ENCODE measurements around the gene ESR1.

ESR1 gene

GRCh38 chr6:152107973-152108372 lies 300.5 kb downstream of the ESR1 start:
- H3K4me1 ChIP-seq, result no peaks in the 10 kb centered on the region
- no peaks in the 10 kb centered on the region for H3K27me3 ChIP-seq
- no peak overlapping the region for H3K4me3 ChIP-seq (ENCODE audit: low read depth, low read length)
- no peak for DNase-seq
- H3K9me3 ChIP-seq, result no peaks in the 10 kb centered on the region
- no peaks in the 10 kb centered on the region for H3K36me3 ChIP-seq
- TF ChIP-seq, protein P1, sequence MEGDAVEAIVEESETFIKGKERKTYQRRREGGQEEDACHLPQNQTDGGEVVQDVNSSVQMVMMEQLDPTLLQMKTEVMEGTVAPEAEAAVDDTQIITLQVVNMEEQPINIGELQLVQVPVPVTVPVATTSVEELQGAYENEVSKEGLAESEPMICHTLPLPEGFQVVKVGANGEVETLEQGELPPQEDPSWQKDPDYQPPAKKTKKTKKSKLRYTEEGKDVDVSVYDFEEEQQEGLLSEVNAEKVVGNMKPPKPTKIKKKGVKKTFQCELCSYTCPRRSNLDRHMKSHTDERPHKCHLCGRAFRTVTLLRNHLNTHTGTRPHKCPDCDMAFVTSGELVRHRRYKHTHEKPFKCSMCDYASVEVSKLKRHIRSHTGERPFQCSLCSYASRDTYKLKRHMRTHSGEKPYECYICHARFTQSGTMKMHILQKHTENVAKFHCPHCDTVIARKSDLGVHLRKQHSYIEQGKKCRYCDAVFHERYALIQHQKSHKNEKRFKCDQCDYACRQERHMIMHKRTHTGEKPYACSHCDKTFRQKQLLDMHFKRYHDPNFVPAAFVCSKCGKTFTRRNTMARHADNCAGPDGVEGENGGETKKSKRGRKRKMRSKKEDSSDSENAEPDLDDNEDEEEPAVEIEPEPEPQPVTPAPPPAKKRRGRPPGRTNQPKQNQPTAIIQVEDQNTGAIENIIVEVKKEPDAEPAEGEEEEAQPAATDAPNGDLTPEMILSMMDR (IDR thresholded peaks at IDR 0.05; ENCODE audit: low read depth, low read length), result no peak

DNA sequence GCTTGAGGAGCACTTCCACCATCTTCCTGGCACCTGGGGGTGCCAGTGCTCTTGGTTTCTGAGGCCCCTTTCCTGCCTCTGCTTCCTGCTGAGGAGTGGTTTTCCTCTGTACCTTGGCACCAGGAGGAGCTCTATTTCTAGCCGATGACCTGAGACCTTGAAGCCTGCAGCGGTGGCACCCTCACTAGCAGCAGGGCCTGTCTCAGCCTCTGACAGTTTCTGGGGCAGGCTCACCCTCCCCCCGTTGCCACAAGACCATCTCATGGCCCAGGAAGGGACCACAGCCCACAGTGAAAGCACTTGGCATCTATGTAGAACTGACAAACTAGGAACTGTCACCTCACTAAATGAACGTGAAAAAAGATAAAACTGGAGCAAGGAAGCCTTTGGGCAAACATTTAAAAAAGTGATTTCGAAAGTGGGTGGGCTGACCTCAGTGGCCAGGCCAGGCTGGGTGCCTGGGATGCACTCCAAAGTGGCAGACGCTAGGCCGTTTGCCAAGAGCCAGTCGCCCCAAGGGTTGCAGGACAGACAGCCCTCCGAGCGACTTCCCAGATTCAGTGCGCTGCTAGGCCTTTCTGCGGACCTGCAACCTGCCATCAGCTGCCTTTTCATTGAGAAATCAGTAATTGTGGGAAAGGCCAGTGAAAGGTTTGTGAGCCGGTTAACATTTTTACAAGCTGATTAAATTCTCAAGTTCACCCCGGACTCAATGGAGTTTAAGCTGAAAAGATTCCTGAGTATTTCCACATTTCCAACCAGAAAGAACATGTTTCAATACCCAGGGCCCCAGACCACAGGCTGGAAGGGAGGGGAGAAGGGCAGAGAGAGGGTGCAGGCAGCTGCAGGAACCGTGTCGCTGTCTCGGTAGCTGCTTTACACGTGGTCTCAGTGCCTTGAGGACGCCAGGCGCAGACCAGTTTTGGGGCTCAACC lies 303.7 kb downstream of the ESR1 start:
- Histone ChIP-seq H3K4me3 (ENCODE audit: low read depth, low read length) (no peak overlapping the region), H3K27me3 (no peaks in the 10 kb centered on the region), H3K4me1 (no peaks in the 10 kb centered on the region), H3K36me3 (no peaks in the 10 kb centered on the region), H3K9me3 (no peaks in the 10 kb centered on the region)
- peak; percentile 58 for DNase-seq
- TF ChIP-seq, protein P1 (IDR thresholded peaks at IDR 0.05; ENCODE audit: low read depth, low read length), result no peak

- TF ChIP-seq, protein P1 (IDR thresholded peaks at IDR 0.05; ENCODE audit: low read depth, low read length), result no peak
These were observed 305.2 kb downstream of the ESR1 start for GRCh38 chr6:152112491-152113261.

DNA sequence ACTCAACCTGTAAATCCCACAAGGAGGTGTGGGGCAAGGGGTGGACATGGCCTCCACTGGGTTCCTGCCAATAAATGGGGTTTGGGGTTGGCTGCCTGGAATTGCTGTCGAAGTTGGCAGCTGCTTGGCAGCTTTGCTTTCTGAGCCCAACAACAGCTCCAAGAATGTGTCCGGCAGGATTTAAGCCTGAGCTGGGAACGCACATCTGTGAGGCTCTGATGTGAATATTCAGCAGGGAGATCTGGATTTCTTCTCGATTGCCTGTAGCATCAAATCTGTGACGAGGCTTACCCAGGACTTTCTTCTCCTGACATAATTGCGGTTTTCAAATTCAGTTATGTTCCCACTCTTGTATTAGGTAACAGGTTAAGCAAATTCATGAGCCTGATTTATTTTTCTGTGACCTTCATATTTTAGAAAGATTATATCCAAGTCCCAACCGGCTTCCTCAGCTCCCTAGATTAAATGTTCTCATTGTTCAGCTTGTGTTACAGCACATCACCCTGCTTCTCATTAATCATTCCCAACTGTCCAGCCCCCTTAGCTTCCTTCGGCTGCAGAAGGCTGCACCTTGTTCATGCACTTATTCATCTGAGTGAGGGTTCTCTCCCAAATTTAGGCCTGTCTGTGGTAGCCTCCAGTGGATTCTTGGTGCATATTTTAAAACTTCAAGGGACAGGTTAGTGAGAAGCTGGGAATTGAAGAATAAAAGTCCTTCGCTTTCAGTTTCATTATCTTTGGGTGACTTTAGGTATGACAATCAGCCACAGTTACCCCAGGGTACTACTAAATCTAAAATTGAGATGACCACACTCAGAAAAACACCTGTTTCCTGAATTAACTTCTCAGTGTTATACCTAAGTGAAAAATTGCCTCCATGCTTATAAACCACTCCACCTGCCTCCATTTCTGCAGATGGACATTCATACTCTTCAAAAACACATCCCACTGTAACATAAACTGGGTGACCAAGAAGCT lies 310.0 kb downstream of the ESR1 start:
- no peaks in the 10 kb centered on the region for H3K36me3 ChIP-seq
- TF ChIP-seq, protein P1 (IDR thresholded peaks at IDR 0.05; ENCODE audit: low read depth, low read length), result no peak
- H3K4me1 ChIP-seq, result no peaks in the 10 kb centered on the region
- DNase-seq, result no peak
- no peak overlapping the region for H3K4me3 ChIP-seq (ENCODE audit: low read depth, low read length)
- no peaks in the 10 kb centered on the region for H3K9me3 ChIP-seq
- no peaks in the 10 kb centered on the region for H3K27me3 ChIP-seq

More at GRCh38 chr6:152112491-152113261, 305.2 kb downstream of the ESR1 start:
- no peak overlapping the region for H3K4me3 ChIP-seq (ENCODE audit: low read depth, low read length)
- no peaks in the 10 kb centered on the region for H3K27me3 ChIP-seq
- no peaks in the 10 kb centered on the region for H3K9me3 ChIP-seq
- H3K4me1 ChIP-seq, result no peaks in the 10 kb centered on the region
- peak; percentile 19 for DNase-seq
- no peaks in the 10 kb centered on the region for H3K36me3 ChIP-seq

- H3K4me1 ChIP-seq, result no peaks in the 10 kb centered on the region
- TF ChIP-seq, protein P1 (IDR thresholded peaks at IDR 0.05; ENCODE audit: low read depth, low read length), result no peak
- H3K4me3 ChIP-seq (ENCODE audit: low read depth, low read length), result no peak overlapping the region
- no peaks in the 10 kb centered on the region for H3K36me3 ChIP-seq
- H3K9me3 ChIP-seq, result no peaks in the 10 kb centered on the region
- no peak for DNase-seq
- no peaks in the 10 kb centered on the region for H3K27me3 ChIP-seq
These were observed 310.7 kb downstream of the ESR1 start for GRCh38 chr6:152118224-152118623.

Data from BE2C (cell line).